ENCODE results near the gene MVK. TPM values are rescaled to one million over a fixed set of nuclear protein-coding genes. Genes with fewer than 3 reads are reported as not detected.

Gene MVK
- polyA plus RNA-seq (2012; ENCODE audit: low read depth, missing spikeins): 19.9 TPM

- DNase-seq (ENCODE audit: insufficient read length, low spot score) (peak; percentile 98), FAIRE-seq (peak; percentile 99)
- peak; percentile 30; the same call in 1 of the 2 replicates for TF ChIP-seq TAF1 (IDR thresholded peaks at IDR 0.05; ENCODE audit: low read depth, low read length)
- TF ChIP-seq POU2F2 (IDR thresholded peaks at IDR 0.05; ENCODE audit: low read depth, low read length): 0 out of 2 replicates have a peak, but pooled peaks have one; percentile 34
- TF ChIP-seq POLR2AphosphoS5 (IDR thresholded peaks at IDR 0.05; ENCODE audit: low read depth, low read length): peak; percentile 65; the same call in 1 of the 2 replicates
- TF ChIP-seq POLR2A (IDR thresholded peaks at IDR 0.05; ENCODE audit: low read depth, low read length): peak; percentile 62; the same call in 1 of the 2 replicates
- TF ChIP-seq SPI1 (IDR thresholded peaks at IDR 0.05; ENCODE audit: low read depth, low read length): no peak
These were observed at the start of gene MVK, which contains the start of gene MMAB for GRCh38 chr12:109573029-109573913. MVK (plus strand) TSS chr12:109573794; CDS start chr12:109574823, 1,029 bp downstream. MMAB (minus strand) TSS chr12:109573504; CDS start chr12:109573480, 24 bp downstream.

GRCh38 chr12:109524466-109525278, 48.9 kb upstream of the MVK start:
- FAIRE-seq (no peak), DNase-seq (ENCODE audit: insufficient read length, low spot score) (no peak)
- TF ChIP-seq POU2F2 (IDR thresholded peaks at IDR 0.05; ENCODE audit: low read depth, low read length): no peak
- no peak for TF ChIP-seq SPI1 (IDR thresholded peaks at IDR 0.05; ENCODE audit: low read depth, low read length)
- no peak for TF ChIP-seq POLR2AphosphoS5 (IDR thresholded peaks at IDR 0.05; ENCODE audit: low read depth, low read length)
- no peak for TF ChIP-seq PAX5 (IDR thresholded peaks at IDR 0.05; ENCODE audit: insufficient read depth, low read length, severe bottlenecking)
- no peak for TF ChIP-seq POLR2A (IDR thresholded peaks at IDR 0.05; ENCODE audit: low read depth, low read length)
- no peak for TF ChIP-seq TAF1 (IDR thresholded peaks at IDR 0.05; ENCODE audit: low read depth, low read length)

- TF ChIP-seq SPI1 (IDR thresholded peaks at IDR 0.05; ENCODE audit: low read depth, low read length): no peak
- TF ChIP-seq PAX5 (IDR thresholded peaks at IDR 0.05; ENCODE audit: insufficient read depth, low read length, severe bottlenecking): no peak
- no peak for TF ChIP-seq POU2F2 (IDR thresholded peaks at IDR 0.05; ENCODE audit: low read depth, low read length)
- TF ChIP-seq POLR2AphosphoS5 (IDR thresholded peaks at IDR 0.05; ENCODE audit: low read depth, low read length): no peak
- TF ChIP-seq POLR2A (IDR thresholded peaks at IDR 0.05; ENCODE audit: low read depth, low read length): no peak
- TF ChIP-seq TAF1 (IDR thresholded peaks at IDR 0.05; ENCODE audit: low read depth, low read length): no peak
- no peak for FAIRE-seq
- DNase-seq (ENCODE audit: insufficient read length, low spot score): no peak
These were observed 48.4 kb upstream of the MVK start for GRCh38 chr12:109525279-109525585.

- no peak for DNase-seq (ENCODE audit: insufficient read length, low spot score)
- FAIRE-seq: no peak
- no peak for TF ChIP-seq SPI1 (IDR thresholded peaks at IDR 0.05; ENCODE audit: low read depth, low read length)
- TF ChIP-seq PAX5 (IDR thresholded peaks at IDR 0.05; ENCODE audit: insufficient read depth, low read length, severe bottlenecking): no peak
- no peak for TF ChIP-seq TAF1 (IDR thresholded peaks at IDR 0.05; ENCODE audit: low read depth, low read length)
- TF ChIP-seq POLR2AphosphoS5 (IDR thresholded peaks at IDR 0.05; ENCODE audit: low read depth, low read length): no peak
- TF ChIP-seq POU2F2 (IDR thresholded peaks at IDR 0.05; ENCODE audit: low read depth, low read length): no peak
- no peak for TF ChIP-seq POLR2A (IDR thresholded peaks at IDR 0.05; ENCODE audit: low read depth, low read length)
These were observed 46.0 kb upstream of the MVK start for GRCh38 chr12:109527489-109528123.

- DNase-seq (ENCODE audit: insufficient read length, low spot score) (no peak), FAIRE-seq (no peak)
- TF ChIP-seq POLR2AphosphoS5 (IDR thresholded peaks at IDR 0.05; ENCODE audit: low read depth, low read length): no peak
- no peak for TF ChIP-seq SPI1 (IDR thresholded peaks at IDR 0.05; ENCODE audit: low read depth, low read length)
- no peak for TF ChIP-seq POU2F2 (IDR thresholded peaks at IDR 0.05; ENCODE audit: low read depth, low read length)
- no peak for TF ChIP-seq PAX5 (IDR thresholded peaks at IDR 0.05; ENCODE audit: insufficient read depth, low read length, severe bottlenecking)
- TF ChIP-seq POLR2A (IDR thresholded peaks at IDR 0.05; ENCODE audit: low read depth, low read length): no peak
- no peak for TF ChIP-seq TAF1 (IDR thresholded peaks at IDR 0.05; ENCODE audit: low read depth, low read length)
These were observed 43.6 kb upstream of the MVK start for GRCh38 chr12:109529691-109530640.

GRCh38 chr12:109531411-109531810, 42.2 kb upstream of the MVK start:
- DNase-seq (ENCODE audit: insufficient read length, low spot score) (no peak), FAIRE-seq (no peak)
- TF ChIP-seq TAF1 (IDR thresholded peaks at IDR 0.05; ENCODE audit: low read depth, low read length): no peak
- no peak for TF ChIP-seq POU2F2 (IDR thresholded peaks at IDR 0.05; ENCODE audit: low read depth, low read length)
- no peak for TF ChIP-seq PAX5 (IDR thresholded peaks at IDR 0.05; ENCODE audit: insufficient read depth, low read length, severe bottlenecking)
- no peak for TF ChIP-seq POLR2AphosphoS5 (IDR thresholded peaks at IDR 0.05; ENCODE audit: low read depth, low read length)
- no peak for TF ChIP-seq POLR2A (IDR thresholded peaks at IDR 0.05; ENCODE audit: low read depth, low read length)
- no peak for TF ChIP-seq SPI1 (IDR thresholded peaks at IDR 0.05; ENCODE audit: low read depth, low read length)

- TF ChIP-seq TAF1 (IDR thresholded peaks at IDR 0.05; ENCODE audit: low read depth, low read length) (no peak), SPI1 (IDR thresholded peaks at IDR 0.05; ENCODE audit: low read depth, low read length) (no peak), PAX5 (IDR thresholded peaks at IDR 0.05; ENCODE audit: insufficient read depth, low read length, severe bottlenecking) (no peak), POLR2AphosphoS5 (IDR thresholded peaks at IDR 0.05; ENCODE audit: low read depth, low read length) (no peak), POLR2A (IDR thresholded peaks at IDR 0.05; ENCODE audit: low read depth, low read length) (no peak), POU2F2 (IDR thresholded peaks at IDR 0.05; ENCODE audit: low read depth, low read length) (no peak)
- no peak for DNase-seq (ENCODE audit: insufficient read length, low spot score)
- FAIRE-seq: no peak
These were observed 40.7 kb upstream of the MVK start for GRCh38 chr12:109532721-109533486.

Data from GM12891 (cell line).